Central memory CD4-positive, alpha-beta T cell (primary cell): ENCODE data around the gene DPEP2NB.
"Not testable (repeated sequence)": the region's sequence is repeated elsewhere in the genome, so short reads cannot be mapped to it uniquely, and the experiment has no call there.

Experiments
- DNase-seq: peaks from one replicate; pipeline ENCODE4 v3.0.0; 2022

DPEP2NB gene

GRCh38 chr16:68009872-68010271 is 5.8 kb downstream of the DPEP2NB start:
- DNase-seq = not testable (repeated sequence)

- no peak for DNase-seq
Measured at GRCh38 chr16:68009157-68009735, 6.5 kb downstream of the DPEP2NB start.

GRCh38 chr16:68005786-68006286 is 9.9 kb downstream of the DPEP2NB start:
- DNase-seq = peak; percentile 61

GRCh38 chr16:68005211-68005610 is 10.5 kb downstream of the DPEP2NB start:
- DNase-seq = no peak

- no peak for DNase-seq
Measured at GRCh38 chr16:68003031-68003430, 12.7 kb downstream of the DPEP2NB start.

GRCh38 chr16:68000450-68000849 is 15.3 kb downstream of the DPEP2NB start:
- DNase-seq = no peak

GRCh38 chr16:67999985-68000384 is 15.7 kb downstream of the DPEP2NB start:
- DNase-seq = no peak

- peak; percentile 56 for DNase-seq
Measured at GRCh38 chr16:67998779-67999688, 16.7 kb downstream of the DPEP2NB start, which contains the start of gene DPEP2. Gene DPEP2 (minus strand): TSS chr16:67999484. CDS start chr16:67993212, 6,272 bp downstream.

- not testable (repeated sequence) for DNase-seq
Measured at GRCh38 chr16:67998231-67998778, 17.4 kb downstream of the DPEP2NB start.

- no peak for DNase-seq
Measured at GRCh38 chr16:67996666-67997065, 19.0 kb downstream of the DPEP2NB start.

GRCh38 chr16:67995423-67995822 is 20.3 kb downstream of the DPEP2NB start:
- DNase-seq = no peak

GRCh38 chr16:67994040-67994408 is 21.7 kb downstream of the DPEP2NB start:
- not testable (repeated sequence) for DNase-seq

- DNase-seq = peak; percentile 77
Measured at GRCh38 chr16:67993207-67994039, 22.3 kb downstream of the DPEP2NB start.

- no peak for DNase-seq
Measured at GRCh38 chr16:67992661-67993206, 23.0 kb downstream of the DPEP2NB start.

- DNase-seq = no peak
Measured at GRCh38 chr16:67990018-67990386, 25.7 kb downstream of the DPEP2NB start.

- DNase-seq = no peak
Measured at GRCh38 chr16:67989322-67990017, 26.2 kb downstream of the DPEP2NB start.

GRCh38 chr16:67988675-67989074 is 27.0 kb downstream of the DPEP2NB start:
- no peak for DNase-seq

GRCh38 chr16:67987460-67988160 is 28.1 kb downstream of the DPEP2NB start:
- DNase-seq = no peak

- no peak for DNase-seq
Measured at GRCh38 chr16:67986949-67987348, 28.8 kb downstream of the DPEP2NB start.

GRCh38 chr16:67982011-67982696 is 33.6 kb downstream of the DPEP2NB start:
- DNase-seq = no peak
